Activated CD8-positive, alpha-beta memory T cell treated with anti-CD3 and anti-CD28 coated beads for 4 hours (primary cell): Measurements from ENCODE around the gene PCDHGA8.
"Not testable (repeated sequence)": the region's sequence is repeated elsewhere in the genome, so short reads cannot be mapped to it uniquely, and the experiment has no call there.

Experiments used
- DNase-seq, 2 donors: peaks; one replicate each; pipeline ENCODE4 v3.0.0-alpha.2; 2020; ENCODE audit warnings: low read depth in 2 of 2

The PCDHGA8 gene

DNA sequence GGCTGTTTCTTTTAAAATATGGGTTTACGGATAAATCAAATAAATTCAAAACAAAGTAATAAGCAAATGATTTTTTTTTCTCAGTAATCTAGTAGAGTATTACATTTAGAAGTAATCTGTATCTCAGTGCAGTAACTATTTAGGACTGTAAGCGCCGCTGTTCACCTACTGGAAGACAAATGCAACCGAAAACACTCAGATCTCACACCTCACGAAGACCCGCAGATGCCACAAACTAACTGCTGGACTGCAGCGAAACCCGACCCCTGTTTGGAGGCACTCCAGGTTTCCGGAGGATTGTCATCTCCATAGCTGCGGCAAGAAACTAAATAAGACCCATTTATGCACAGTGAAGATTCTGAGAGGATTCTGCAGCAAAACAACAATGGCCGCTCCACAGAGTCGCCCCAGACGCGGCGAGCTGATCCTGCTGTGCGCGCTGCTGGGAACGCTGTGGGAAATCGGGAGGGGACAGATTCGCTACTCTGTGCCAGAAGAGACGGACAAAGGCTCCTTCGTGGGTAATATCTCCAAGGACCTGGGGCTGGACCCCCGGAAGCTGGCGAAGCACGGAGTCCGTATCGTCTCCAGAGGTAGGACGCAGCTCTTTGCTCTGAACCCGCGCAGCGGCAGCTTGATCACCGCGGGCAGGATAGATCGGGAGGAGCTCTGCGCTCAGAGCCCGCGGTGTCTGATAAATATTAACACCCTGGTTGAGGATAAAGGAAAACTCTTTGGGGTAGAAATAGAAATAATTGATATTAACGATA, at the start of gene PCDHGA8:
PCDHGA8 (plus strand) TSS at position 205 of the 770 bp plus-strand sequence; CDS start at position 386, 181 bp downstream.
- DNase-seq, result no peak

DNA sequence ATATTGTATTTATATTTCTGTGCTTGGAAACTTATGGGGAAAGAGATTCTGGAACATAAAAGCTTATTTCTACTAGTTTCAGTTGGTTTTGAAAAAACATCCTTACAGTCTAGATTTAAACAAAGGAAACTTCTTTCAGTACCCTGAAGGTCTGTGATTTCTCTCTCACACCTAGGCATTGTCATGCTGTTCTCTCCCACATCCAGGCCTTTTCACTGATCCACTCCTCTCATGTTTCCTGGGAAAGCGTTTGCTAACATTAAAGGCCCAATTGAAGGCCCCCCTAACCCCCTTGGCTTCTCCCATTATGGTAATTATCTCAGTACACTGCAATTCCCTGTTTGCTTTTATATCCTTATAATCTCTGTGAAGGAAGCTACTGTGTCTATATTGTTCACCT, 49.7 kb upstream of the PCDHGA8 start:
- no peak for DNase-seq

GRCh38 chr5:141343242-141343952, 49.0 kb upstream of the PCDHGA8 start, which contains the start of gene PCDHGA3:
Gene PCDHGA3 (plus strand): TSS chr5:141343829. CDS start chr5:141344034, 205 bp downstream.
- DNase-seq, result no peak

DNA sequence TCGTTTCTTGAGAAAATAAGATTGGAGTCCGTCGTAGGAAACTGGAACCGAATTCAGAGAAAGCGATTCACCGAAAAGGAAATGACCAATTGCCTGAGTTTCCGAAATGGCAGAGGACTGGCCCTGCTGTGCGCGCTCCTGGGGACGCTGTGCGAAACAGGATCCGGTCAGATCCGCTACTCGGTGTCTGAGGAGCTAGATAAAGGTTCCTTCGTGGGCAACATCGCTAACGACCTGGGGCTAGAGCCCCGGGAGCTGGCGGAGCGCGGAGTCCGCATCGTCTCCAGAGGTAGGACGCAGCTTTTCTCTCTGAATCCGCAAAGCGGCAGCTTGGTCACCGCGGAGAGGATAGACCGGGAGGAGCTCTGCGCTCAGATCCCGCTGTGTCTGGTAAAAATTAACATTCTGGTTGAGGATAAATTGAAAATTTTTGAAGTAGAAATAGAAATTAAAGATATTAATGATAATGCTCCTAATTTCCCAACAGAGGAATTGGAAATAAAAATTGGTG, 48.4 kb upstream of the PCDHGA8 start:
- no peak for DNase-seq

DNA sequence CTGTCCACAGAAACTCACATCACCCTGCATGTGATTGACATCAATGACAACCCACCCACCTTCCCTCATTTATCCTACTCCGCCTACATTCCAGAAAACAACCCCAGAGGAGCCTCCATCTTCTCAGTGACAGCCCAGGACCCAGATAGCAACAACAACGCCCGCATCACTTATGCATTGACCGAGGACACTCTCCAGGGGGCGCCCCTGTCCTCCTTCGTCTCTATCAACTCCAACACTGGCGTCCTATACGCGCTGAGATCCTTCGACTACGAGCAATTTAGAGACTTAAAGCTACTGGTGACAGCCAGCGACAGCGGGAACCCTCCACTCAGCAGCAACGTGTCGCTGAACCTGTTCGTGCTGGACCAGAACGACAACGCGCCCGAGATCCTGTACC, 47.1 kb upstream of the PCDHGA8 start:
- DNase-seq, result no peak

GRCh38 chr5:141346017-141346416, 46.4 kb upstream of the PCDHGA8 start:
- DNase-seq, result not testable (repeated sequence)

DNA sequence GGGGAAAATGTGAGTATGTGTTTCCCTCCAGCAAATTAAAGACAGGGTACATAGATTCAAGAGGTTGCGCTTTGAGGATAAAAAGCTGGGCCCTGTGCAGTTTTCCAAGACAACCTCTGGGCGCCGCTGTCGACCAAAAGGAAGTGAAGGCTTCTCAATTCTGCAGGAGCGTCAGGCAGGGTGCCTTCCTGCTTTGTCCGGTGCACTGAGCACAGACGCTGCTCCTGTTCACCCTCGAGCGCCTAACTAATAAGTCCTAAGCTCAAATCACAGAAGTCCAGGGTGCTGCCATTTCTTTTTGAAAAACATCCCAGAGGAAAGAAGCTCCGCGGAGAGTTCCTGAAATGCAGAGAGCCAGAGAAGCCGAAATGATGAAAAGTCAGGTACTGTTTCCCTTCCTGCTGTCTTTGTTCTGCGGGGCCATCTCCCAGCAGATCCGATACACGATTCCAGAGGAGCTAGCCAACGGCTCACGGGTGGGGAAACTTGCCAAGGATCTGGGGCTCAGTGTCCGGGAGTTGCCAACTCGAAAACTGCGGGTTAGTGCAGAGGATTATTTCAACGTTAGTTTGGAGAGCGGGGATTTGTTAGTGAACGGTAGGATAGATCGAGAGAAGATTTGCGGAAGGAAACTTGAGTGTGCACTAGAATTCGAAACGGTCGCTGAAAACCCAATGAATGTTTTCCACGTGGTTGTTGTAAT, 42.4 kb upstream of the PCDHGA8 start, which contains the start of gene PCDHGB1:
PCDHGB1 (plus strand) TSS at position 183 of the 703 bp plus-strand sequence; CDS start at position 345, 162 bp downstream.
- no peak for DNase-seq

DNA sequence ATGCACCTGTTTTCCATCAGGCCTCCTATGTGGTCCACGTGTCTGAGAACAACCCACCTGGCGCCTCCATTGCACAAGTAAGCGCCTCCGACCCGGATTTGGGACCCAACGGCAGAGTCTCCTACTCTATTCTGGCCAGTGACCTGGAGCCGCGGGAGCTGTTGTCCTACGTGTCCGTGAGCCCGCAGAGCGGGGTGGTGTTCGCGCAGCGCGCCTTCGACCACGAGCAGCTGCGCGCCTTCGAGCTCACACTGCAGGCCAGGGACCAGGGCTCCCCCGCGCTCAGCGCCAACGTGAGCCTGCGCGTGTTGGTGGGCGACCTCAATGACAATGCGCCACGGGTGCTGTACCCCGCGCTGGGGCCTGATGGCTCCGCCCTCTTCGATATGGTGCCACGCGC, 40.8 kb upstream of the PCDHGA8 start:
- DNase-seq, result no peak

GRCh38 chr5:141354900-141355469, 37.4 kb upstream of the PCDHGA8 start, which contains the start of gene PCDHGA4:
Gene PCDHGA4 (plus strand): TSS chr5:141355021. CDS start chr5:141355108, 87 bp downstream.
- no peak for DNase-seq

DNA sequence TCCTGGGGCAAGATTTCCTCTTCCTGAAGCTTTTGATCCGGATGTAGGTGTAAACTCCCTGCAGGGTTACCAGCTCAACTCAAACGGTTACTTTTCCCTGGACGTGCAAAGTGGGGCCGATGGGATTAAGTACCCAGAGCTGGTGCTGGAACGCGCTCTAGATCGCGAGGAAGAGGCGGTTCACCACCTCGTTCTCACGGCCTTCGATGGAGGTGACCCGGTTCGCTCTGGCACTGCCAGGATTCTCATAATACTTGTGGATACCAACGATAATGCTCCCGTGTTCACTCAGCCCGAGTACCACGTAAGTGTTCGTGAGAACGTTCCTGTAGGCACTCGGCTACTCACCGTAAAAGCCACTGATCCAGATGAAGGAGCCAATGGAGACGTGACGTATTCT, 36.8 kb upstream of the PCDHGA8 start:
- DNase-seq, result no peak

GRCh38 chr5:141356133-141356532, 36.3 kb upstream of the PCDHGA8 start:
- no peak for DNase-seq

GRCh38 chr5:141356950-141357349, 35.5 kb upstream of the PCDHGA8 start:
- DNase-seq, result no peak

DNA sequence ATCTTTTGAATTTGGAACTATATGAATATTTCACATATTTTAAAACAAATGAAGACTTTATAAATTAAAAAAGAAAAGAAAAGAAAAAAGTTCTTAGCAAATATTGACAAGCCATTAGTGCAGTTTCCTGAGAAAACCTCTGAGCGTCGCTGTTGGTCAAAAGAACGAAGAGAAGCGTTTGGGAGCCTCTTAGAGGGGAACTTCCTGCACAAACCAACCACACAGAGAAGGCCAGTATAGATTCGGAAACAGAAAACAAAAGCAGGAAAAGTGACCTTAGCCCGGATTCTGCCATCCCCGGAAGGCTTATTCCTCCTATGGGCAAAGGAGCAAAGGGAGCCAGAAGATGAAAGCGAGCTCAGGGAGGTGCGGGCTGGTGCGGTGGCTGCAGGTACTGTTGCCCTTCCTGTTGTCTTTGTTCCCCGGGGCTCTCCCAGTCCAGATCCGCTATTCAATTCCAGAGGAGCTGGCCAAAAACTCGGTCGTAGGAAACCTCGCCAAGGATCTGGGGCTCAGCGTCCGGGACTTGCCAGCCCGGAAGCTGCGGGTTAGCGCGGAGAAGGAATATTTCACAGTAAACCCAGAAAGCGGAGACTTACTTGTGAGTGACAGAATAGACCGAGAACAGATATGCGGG, 32.5 kb upstream of the PCDHGA8 start, which contains the start of gene PCDHGB2:
PCDHGB2 (plus strand) TSS at position 205 of the 637 bp plus-strand sequence; CDS start at position 347, 142 bp downstream.
- DNase-seq, result no peak

DNA sequence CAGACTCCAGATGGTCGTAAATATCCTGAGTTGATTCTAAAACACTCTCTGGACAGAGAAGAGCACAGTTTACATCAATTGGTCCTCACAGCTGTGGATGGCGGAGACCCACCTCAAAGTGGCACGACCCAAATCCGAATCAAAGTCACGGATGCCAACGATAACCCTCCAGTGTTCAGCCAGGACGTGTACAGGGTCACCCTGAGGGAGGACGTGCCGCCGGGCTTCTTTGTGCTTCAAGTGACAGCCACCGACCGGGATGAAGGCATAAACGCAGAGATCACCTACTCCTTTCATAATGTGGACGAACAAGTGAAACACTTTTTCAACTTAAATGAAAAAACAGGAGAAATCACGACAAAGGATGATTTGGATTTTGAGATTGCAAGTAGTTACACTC, 31.7 kb upstream of the PCDHGA8 start:
- no peak for DNase-seq

DNA sequence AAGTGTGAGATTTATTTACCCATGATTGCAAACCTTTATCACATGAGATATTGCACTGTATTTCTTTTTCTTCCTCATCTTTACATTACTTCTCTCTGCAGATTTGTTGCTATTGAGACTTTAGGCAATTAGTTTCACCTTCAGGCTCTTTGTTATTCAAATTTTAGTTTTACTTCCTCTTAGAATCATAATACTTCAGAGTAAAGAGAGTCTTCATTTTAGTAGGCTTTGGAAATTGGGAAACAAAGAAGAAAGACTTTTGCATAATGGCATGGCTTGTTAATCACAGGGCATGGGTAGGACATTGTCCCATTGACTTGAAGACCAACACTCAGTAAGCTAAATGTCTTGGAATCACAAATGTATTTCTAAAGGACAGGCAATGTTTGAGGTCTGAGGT, 29.7 kb upstream of the PCDHGA8 start:
- DNase-seq, result no peak

DNA sequence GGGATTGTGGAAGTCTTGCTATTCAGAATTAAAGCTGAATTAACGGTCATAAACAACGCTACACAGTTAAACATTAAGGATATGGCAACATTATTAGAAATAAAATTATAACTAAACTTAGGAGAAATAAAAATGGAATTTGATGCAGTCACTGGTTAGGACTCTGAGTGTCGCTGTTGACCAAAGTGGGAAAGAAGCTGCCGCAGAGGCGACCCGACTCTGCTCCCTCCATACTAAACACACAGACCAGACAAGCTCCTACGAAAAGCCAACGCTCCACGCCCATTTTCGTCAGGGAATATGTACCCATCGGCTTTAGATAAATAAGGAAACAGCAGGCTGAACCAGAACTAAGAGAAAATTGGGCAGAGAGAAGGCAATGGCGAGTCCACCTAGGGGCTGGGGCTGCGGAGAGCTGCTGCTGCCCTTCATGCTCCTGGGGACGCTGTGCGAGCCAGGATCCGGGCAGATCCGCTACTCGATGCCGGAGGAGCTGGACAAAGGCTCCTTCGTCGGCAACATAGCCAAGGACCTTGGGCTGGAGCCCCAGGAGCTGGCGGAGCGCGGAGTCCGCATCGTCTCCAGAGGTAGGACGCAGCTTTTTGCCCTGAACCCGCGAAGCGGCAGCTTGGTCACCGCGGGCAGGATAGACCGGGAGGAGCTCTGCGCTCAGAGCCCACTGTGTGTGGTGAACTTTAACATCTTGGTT, 28.3 kb upstream of the PCDHGA8 start, which contains the start of gene PCDHGA5:
PCDHGA5 (plus strand) TSS at position 211 of the 709 bp plus-strand sequence; CDS start at position 380, 169 bp downstream.
- no peak for DNase-seq

DNA sequence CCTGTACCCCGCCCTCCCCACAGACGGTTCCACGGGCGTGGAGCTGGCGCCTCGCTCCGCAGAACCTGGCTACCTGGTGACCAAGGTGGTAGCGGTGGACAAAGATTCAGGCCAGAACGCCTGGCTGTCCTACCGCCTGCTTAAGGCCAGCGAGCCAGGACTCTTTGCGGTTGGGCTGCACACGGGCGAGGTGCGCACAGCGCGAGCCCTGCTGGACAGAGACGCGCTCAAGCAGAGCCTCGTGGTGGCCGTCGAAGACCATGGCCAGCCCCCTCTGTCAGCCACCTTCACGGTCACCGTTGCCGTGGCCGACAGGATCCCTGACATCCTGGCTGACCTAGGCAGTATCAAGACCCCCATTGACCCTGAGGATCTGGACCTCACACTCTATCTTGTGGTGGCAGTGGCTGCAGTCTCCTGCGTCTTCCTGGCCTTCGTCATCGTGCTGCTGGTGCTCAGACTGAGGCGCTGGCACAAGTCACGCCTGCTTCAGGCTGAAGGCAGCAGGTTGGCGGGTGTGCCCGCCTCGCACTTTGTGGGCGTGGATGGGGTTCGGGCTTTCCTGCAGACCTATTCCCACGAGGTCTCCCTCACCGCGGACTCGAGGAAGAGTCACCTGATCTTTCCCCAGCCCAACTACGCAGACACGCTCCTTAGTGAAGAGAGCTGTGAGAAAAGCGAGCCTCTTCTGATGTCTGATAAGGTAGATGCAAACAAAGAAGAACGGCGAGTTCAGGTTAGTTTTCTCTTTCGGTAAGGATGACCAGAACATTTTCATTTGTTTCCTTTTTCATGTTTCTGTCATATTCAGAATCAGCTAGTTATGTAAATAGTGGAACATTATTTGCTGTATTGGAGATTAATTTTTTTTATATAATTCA, 26.2 kb upstream of the PCDHGA8 start:
- no peak for DNase-seq

DNA sequence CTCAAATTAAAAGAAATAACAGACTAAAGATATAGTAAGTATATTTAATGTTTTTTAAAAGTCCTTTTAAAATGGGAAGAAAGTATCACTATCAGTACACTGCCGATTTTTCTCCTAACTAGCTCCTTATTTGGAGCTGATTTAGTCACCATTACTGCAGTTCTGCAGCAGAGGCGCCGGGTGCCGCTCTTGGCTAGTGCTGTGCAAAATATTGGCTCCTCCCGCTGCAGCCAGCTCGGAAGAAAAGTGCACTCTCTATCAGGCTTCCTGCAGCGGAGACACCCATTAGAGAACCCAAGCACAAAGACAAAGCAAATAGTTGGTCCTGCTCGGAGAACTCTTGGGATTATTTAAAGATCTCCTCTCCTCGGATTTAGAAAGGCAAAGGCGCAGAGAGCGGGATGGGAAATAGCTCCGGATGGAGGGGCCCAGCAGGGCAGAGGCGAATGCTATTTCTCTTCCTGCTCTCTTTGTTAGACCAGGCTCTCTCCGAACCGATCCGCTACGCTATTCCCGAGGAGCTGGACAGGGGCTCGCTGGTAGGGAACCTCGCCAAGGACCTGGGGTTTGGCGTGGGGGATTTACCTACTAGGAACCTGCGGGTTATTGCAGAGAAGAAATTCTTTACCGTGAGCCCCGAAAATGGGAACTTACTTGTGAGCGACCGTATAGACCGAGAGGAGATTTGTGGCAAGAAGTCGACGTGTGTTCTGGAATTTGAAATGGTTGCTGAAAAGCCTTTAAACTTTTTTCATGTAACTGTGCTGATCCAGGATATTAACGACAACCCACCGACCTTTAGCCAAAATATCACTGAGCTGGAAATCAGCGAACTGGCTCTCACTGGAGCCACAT, 22.2 kb upstream of the PCDHGA8 start, which contains the start of gene PCDHGB3:
PCDHGB3 (plus strand) TSS at position 249 of the 855 bp plus-strand sequence; CDS start at position 402, 153 bp downstream.
- DNase-seq, result no peak
